Measurements from ENCODE around the gene C22orf31.

The C22orf31 gene

DNA sequence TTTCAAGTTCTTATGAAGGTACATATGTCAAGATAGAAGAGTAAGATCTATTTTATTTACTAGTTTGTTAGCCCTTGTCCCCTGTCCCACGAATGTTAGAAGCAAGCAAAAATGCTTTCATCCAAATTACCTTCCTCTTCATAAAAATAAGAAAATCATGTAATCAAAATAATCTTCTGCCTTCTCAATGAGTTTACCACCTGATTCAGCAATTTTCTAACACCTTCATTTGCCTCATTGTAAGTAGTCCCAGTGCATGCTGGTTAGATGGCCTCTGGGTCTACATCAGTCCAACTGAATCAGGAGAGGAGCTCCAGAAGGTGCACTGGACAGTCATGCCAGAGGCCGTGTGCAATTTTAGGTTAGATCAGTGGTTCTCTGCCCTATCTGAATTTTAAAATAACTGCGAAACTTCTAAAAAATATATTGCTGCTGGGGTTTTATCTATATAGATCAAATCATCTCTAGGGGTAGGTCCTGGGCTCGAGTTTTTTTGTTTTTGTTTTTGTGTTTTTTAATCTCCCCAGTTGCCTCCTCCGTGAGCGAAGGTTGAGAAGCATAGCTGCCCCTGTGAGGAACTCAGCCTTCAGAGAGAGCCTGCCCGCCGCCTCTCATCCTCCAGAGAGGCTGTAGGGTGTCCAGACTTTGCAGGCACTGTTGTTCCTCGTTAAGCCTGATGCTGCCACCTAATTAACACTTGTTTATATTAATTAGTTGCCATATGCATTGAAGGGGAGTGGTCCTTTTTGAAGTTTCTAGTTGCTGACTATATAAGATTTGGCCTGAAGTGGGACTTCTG, 32.2 kb downstream of the C22orf31 start:
- DNase-seq (ENCODE audit: low read depth), result no peak

DNA sequence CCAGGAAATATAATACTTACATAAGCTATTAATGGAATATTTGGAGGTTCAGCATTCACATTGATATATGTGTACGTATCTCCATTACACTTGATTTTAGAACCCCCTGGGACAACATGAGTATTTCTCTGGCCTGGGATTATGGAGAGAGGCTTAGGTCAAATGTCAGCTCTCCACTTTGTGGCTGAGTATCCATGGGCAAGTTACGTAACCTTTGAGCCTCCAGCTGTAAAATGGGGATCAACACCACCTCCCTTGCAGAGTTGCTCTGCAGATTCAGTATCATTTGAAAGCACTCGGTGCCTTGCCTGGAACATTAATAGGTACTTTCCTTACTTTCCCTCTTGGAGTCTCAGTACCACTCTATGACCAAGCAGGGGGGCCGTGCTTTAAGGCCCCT, 33.2 kb downstream of the C22orf31 start:
- no peak for DNase-seq (ENCODE audit: low read depth)

DNA sequence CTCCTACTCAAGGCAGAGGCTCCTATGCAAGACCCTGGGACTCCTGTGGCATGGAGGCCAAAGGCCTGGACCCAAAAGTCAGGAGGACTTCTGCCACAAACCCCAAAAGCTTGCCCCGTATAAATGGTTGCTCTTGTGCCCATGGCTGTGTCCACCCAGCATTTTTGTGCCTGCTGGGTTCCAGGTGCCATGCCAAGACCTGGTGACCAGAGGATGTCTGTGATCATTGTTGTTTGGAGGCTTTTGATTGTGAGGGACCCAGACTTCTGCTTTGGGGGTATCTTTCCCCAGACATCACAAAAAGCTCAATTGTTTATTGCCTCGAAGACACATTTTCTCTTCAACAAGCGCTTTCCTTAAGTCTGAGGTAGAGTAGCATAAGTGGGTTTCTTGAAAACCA, 35.1 kb downstream of the C22orf31 start:
- DNase-seq (ENCODE audit: low read depth), result no peak

DNA sequence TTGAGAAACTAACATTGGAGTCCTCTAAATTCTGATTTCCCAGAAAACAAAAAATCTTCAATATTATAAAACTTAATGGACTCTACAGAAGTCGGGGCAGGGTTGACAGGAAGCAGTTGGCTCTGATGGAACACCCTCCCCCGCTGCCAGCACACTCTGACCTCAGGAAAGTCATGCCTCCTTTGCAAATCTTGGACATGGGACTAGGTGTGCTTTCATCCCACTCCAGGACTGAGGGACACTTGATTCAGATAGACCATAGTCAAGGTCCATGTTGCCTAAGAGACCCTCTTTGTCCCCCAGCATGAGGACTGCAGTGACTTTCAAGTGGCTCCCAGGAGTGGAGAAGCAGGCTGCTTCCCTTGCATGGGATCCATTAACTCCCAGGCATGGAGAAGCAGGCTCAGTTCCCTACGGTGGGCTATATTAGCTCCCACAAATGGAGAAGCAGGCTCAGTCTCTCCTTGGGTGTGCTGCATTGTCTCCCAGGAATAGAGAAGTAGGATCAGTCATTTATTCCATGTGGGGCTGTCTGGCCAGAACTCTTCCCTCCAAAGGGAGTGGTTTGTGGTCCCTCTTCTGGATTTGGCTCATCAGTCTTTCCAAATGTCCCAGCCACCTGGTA, 38.3 kb downstream of the C22orf31 start:
- no peak for DNase-seq (ENCODE audit: low read depth)

DNA sequence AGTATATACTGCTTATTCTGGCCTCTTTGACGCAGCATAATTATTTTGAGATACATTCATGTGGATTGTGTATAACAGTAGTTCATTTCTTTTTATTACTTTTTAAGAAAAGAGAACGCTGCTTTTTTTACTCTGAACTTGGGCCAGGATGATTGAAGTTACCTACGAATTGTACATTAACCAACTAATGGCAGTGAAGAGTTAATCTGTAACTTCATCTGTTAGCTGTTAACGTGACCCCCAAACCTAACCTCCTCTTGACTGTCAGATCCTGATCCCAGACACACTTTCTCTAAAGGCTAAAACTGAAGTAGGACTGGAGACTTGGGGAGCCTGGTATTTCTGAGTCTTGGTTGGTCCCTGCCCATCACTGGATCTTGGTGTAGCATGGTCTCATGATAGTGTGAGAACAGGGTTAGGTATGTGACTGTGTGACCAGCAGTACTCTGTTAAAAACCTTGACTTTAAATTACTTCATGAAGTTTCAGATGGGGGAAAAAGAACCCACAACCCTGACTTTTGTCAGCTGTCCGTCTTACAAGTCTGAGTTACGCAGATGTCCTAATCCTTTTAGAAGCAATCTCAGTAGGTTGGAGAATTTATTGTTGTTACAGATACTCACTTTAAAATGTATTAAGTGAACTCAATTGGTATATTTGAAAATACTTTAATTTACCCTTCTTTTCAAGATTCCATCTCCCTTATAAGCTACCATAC, 39.4 kb downstream of the C22orf31 start:
- DNase-seq (ENCODE audit: low read depth), result no peak

DNA sequence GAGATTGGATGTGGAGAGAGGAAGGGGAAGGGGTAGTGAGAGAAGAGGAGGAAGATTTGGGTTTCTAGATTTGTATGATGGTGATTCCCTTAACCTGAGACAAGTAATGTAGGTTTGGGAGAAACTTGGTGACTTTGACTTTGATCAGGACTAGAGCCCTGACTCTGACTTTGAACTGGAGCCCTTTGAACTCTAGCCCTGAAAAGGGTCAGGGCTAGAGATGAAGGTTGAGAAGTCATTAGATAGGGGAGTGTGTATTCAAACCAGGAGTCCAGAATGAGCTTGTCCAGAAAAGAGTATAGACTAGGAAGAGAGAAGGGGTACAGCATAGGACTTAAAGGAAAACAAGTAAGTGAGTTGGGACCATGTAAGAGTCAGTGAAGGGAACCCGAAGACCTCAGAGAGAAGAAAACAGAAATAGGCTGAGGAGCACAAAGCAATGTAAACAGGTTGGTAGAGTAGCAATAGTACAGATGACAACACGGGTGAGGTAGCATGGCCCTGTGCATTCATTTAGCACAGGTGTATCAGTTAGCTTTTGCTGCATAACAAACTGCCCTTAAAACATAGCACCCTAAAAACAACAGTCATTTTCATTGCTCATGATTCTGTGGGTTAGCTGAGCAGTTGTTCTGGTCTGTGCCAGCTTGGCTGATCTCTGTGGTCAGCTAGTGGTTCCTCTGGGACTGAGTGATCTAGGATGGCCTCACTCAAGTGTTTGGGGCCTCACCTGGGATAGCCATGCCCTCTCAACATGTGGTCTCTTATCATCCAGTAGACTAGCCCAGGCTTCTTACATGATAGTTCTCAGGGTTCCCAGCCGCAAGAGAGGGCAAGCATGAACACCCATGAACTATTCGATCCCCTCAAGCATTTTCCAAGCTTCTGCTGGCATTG, 43.1 kb downstream of the C22orf31 start:
- no peak for DNase-seq (ENCODE audit: low read depth)

DNA sequence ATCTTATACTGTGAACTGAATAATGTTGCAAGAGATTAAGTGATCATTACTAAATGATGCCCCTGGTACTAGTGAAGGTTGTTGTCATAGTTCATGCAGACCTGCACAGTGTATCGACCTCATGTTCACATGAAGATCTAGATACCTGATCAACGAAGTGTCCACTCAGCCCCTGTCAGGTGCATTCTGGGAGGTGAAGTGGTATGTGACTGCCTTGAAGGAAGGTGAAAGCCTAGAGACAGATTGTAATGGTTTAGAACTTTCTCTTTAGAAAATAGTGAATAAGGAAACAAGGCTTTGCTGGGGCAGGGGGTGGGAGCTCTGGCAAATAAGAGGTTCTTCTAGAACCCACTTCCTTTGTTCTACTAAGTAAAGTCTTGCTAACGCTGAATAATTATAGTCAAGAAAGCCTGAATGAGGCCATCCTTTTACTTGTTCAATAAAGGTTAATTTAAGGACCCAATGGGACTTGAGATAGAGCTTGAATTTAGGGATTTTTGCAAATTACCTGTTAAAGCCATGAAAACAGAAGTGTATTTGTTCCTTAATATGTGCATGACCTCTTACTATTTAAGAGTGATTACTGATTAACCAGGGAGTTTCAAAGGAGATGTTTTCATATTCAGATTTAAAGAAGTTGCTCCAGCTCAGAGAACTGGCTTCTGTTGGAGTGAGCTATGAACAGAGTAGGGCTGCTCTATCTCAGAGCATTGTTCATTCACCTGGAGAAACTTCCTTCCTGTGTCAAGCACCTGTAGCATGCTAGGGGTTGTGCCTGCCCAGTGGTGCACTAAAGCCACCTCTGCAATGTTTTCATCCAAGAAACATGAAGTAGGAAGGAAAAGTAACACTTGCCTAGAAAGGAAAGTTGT, 45.3 kb downstream of the C22orf31 start:
- no peak for DNase-seq (ENCODE audit: low read depth)

DNA sequence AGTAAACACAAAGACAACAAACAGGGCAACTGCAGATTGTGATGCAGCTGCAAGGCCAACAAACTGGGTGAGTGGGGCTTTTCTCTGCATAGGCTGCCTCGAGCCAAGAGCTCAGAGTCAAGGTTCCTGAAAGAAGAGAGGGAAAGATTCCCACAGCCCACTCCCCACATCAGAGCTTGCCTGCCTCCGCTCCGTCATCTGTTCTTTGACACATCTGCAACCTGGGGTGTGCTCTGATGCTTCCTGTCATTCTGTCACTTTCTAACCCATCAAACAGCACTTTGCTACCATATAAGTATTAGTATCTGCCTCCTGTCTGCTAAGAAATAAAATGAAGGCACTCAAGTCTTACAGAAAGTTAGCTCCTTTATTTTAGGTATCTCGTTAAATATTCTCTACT, 46.9 kb downstream of the C22orf31 start:
- no peak for DNase-seq (ENCODE audit: low read depth)

DNA sequence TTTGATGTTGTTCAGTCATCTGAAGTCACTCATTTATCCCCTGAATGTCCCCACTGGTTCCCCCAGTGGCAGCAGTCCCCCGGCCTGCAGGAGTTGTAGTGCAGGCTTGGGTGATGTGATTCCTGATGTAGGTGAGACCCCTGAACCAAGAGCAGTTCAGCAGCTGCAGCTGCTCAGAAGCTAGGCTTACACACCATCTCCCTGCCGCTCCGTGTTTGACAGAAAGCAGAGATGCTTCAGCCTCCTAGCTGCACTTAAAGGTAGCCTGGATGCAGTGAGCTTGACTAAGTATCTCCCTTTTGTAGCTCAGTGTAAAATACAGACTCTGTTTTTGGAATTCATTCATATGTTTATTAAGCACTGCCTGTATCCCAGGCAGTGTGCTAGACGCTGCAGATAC, 47.3 kb downstream of the C22orf31 start:
- no peak for DNase-seq (ENCODE audit: low read depth)

DNA sequence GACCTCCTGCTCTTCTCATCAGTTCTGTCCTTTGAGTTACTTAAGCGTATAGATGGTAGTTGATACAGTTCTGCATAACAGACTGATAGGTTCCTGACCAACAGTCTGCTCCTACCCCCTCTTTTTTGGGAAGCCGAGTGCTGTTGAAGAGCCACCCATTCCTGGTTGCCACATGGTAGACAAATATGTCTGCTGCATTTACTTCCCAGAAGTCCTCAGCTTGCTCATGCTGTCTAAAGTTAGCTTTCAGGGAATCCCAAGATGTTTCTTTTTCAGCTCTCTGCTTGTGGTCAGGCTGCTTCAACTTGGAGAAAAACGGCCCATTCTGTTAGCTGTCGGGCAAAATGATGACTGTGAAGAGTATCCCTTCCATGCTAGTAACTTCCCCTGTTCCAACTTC, 48.7 kb downstream of the C22orf31 start:
- no peak for DNase-seq (ENCODE audit: low read depth)

DNA sequence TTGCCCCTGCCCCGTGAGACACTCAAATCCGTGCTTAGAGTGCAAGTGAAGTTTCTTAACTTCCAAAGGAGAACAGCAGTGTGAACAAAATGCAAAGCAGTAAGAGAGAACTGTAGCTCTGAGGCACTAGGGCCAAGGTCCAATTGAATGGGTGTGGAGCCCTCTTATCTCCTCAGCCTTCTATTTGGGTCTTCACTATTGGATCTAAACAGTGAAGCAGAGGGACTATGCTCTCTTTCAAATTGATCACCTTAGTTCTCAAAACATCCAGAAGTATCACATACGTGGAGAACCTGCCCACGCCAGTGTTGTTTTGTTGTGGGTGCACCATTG, 49.6 kb downstream of the C22orf31 start:
- no peak for DNase-seq (ENCODE audit: low read depth)

DNA sequence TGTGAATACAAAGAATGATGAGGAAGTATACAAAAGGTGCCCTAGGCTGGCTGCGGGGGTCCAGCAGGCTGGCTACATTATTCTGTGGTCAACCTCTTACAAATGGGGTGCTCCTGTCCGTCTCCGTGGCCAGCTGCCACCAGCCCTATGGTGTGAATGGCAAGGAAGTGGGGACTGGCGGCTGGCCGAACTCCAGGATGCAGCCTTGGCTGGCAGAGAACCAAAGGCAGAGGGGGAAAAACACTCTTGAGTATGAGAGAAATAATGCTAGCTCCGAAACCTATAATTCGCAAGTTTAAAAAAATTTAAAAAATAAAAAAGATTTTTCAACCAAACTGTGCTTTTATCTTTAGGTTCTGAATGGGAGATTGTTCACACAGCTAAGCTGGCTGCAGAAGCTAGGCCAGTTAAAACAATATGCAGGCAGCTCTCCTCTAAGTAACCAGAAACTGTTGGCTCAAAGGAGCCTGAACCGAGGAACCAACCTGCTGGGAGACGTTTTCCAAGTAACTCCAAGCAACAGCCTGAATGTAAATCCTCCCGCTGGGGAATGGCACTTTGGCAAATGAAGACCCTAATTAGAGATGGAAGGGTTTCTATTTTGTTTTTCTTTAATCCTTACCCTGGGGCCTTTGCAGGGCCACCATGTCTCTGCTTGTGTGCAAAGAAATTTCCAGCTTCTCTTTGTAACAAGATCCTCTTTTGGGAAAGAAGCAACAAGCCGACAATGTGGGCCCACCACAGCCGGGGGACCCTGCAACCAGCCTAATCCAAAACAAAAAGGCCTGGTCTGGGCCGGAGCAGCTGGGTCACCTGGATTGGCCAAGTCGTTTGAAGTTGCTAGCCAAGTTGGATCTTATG, 50.2 kb downstream of the C22orf31 start:
- no peak for DNase-seq (ENCODE audit: low read depth)

DNA sequence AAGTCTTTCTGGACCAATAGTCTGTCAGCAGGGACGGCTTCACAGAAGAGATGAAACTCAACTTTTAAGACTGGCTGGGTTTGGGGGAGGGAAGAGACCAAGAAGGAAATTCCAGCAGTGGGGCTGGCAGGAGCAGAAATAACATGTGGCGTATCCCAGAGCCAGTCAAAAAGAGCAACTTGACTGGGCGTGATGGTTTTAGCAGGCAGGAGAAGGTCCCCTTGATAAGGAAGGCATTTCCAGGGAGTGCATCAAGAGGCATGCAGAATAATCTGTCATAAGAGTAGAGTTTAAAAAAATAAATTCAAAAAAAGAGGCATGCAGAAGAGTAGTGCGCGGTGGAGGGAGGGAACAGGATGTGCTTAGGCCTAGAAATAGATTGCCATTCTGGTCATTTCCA, 52.5 kb downstream of the C22orf31 start:
- DNase-seq (ENCODE audit: low read depth), result no peak
